ENCODE data around the gene GTF3C2.

GRCh38 chr2:27390822-27391679 lies 34.5 kb upstream of the GTF3C2 start:
- TF ChIP-seq ZNF274 (IDR thresholded peaks at IDR 0.05; ENCODE audit: low read depth, low read length) (no peak), YY1 (IDR thresholded peaks at IDR 0.05; ENCODE audit: insufficient read depth, insufficient read length) (no peak)

Measured in NT2/D1 (cell line).